ENCODE measurements around the gene MRPL48. TPM values are rescaled to one million over a fixed set of nuclear protein-coding genes. Genes with fewer than 3 reads are reported as not detected.

Gene MRPL48
- total and polyA plus RNA-seq, 2 donors from 2014 or later: 27.5 to 79.3 TPM

DNA sequence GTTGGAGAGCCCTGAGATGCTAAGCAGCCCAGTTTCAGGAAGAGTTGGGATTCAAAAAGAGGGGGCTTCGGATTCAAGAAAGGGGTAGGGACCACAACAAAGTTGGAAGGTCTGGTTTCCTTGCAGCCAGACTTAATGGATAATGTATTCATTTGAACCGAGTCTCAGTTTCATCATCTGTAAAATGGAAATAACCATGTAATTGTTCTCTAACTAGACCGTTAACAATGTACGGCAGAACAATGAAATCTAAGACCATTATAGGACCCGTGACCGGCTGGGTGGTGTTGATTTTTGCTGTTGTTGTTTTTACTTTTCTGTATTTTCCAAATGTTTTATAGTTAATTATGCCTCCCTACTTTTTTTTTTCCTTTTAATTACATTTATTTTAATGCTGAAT, 6.4 kb upstream of the MRPL48 start:
- FAIRE-seq (no peak), DNase-seq (no peak)
- Histone ChIP-seq H3K4me1 (ENCODE audit: control insufficient read depth in 2 of 3, insufficient read depth in 2 of 3, low read depth in 1 of 3, low read length in 3 of 3) (peaks cover 0 to 4% (median 0%) of the 10 kb centered on the region in 3 donors), H3K27ac (ENCODE audit: low read depth in 2 of 2, low read length in 2 of 2) (no peak overlapping the region), H3K9me3 (ENCODE audit: control insufficient read depth in 2 of 3, insufficient read depth in 1 of 3, low read length in 3 of 3) (no peaks in the 10 kb centered on the region), H3K9ac (ENCODE audit: low read length in 3 of 3) (no peak overlapping the region), H3K4me3 (ENCODE audit: low read length in 3 of 3) (no peak overlapping the region), H3K27me3 (ENCODE audit: control insufficient read depth, insufficient read depth, low read length) (no peaks in the 10 kb centered on the region), H3K36me3 (ENCODE audit: control insufficient read depth in 2 of 3, insufficient read depth in 3 of 3, low read length in 3 of 3) (no peaks in the 10 kb centered on the region)
- TF ChIP-seq, protein P1, sequence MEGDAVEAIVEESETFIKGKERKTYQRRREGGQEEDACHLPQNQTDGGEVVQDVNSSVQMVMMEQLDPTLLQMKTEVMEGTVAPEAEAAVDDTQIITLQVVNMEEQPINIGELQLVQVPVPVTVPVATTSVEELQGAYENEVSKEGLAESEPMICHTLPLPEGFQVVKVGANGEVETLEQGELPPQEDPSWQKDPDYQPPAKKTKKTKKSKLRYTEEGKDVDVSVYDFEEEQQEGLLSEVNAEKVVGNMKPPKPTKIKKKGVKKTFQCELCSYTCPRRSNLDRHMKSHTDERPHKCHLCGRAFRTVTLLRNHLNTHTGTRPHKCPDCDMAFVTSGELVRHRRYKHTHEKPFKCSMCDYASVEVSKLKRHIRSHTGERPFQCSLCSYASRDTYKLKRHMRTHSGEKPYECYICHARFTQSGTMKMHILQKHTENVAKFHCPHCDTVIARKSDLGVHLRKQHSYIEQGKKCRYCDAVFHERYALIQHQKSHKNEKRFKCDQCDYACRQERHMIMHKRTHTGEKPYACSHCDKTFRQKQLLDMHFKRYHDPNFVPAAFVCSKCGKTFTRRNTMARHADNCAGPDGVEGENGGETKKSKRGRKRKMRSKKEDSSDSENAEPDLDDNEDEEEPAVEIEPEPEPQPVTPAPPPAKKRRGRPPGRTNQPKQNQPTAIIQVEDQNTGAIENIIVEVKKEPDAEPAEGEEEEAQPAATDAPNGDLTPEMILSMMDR (IDR thresholded peaks at IDR 0.05; ENCODE audit: borderline replicate concordance, extremely low read depth, insufficient read depth): no peak
- intact Hi-C loops (cut with DNase I): no loop called here

DNA sequence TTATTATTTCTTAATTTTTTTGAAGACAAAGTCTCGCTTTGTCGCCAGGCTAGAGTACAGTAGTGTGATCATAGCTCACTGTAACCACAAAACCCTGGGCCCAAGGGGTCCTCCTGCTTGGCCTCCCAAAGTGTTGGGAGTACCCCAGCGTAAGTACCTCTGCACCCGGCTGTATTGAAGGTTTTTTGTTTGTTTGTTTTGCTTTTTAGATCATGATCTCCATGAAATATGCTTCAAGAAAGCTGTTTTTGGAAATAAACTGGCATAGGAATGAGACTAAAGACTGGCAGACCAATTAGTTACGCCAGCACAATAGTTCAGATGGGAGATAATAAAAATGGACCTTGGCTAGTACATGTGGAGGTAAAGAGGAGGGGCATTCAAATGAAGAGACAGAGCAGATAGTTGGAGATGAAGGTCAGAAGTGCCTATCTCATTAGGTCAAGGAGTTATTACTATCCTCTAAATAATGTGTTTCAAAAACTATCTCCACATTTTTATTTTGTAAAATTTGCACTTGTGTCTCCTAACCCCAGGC, 4.1 kb upstream of the MRPL48 start:
- no peak for FAIRE-seq
- intact Hi-C loops (cut with DNase I): no loop called here
- no peaks in the 10 kb centered on the region for H3K36me3 ChIP-seq (ENCODE audit: control insufficient read depth in 2 of 3, insufficient read depth in 3 of 3, low read length in 3 of 3)

DNA sequence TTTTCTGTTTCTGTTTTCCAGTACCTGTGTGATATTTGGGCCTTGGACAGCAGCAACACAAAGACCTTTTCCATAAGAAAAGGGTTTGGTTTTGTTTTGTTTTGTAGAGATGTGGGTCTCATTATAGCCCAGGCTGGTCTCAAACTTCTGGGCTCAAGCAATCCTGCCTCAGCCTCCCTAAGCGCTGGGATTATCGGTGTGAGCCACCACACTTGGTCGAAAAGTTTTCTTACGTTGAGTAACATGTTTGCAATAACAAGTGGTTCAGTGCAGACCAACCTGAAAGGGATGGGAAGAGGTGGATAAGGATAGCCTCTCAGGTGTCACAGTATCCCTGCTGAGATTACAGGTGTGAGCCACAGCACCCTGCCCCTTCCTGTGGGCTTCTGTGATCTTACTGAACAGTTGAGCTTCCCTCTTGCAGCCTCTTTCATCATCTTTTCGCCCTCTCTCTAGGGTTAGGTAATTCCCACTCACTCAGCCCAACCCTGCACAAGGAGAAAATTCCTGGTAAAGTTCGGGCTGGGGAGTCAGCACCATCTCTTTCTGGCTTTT, 3.5 kb upstream of the MRPL48 start:
- no peak for FAIRE-seq
- Histone ChIP-seq H3K9me3 (ENCODE audit: control insufficient read depth in 2 of 3, insufficient read depth in 1 of 3, low read length in 3 of 3) (no peaks in the 10 kb centered on the region), H3K27me3 (ENCODE audit: control insufficient read depth, insufficient read depth, low read length) (no peaks in the 10 kb centered on the region), H3K36me3 (ENCODE audit: control insufficient read depth in 2 of 3, insufficient read depth in 3 of 3, low read length in 3 of 3) (no peaks in the 10 kb centered on the region), H3K9ac (ENCODE audit: low read length in 3 of 3) (no peak overlapping the region), H3K4me1 (ENCODE audit: control insufficient read depth in 2 of 3, insufficient read depth in 2 of 3, low read depth in 1 of 3, low read length in 3 of 3) (peaks cover 0 to 4% (median 0%) of the 10 kb centered on the region in 3 donors), H3K4me3 (ENCODE audit: low read length in 3 of 3) (no peak overlapping the region), H3K27ac (ENCODE audit: low read depth in 2 of 2, low read length in 2 of 2) (no peak overlapping the region)
- TF ChIP-seq, protein P1 (IDR thresholded peaks at IDR 0.05; ENCODE audit: borderline replicate concordance, extremely low read depth, insufficient read depth): no peak
- no peak for DNase-seq
- intact Hi-C loops (cut with DNase I): no loop called here

More for the DNA sequence above, 4.1 kb upstream of the MRPL48 start:
- Histone ChIP-seq H3K4me3 (ENCODE audit: low read length in 3 of 3) (no peak overlapping the region), H3K9me3 (ENCODE audit: control insufficient read depth in 2 of 3, insufficient read depth in 1 of 3, low read length in 3 of 3) (no peaks in the 10 kb centered on the region), H3K4me1 (ENCODE audit: control insufficient read depth in 2 of 3, insufficient read depth in 2 of 3, low read depth in 1 of 3, low read length in 3 of 3) (peaks cover 0 to 4% (median 0%) of the 10 kb centered on the region in 3 donors), H3K9ac (ENCODE audit: low read length in 3 of 3) (no peak overlapping the region), H3K27ac (ENCODE audit: low read depth in 2 of 2, low read length in 2 of 2) (no peak overlapping the region), H3K27me3 (ENCODE audit: control insufficient read depth, insufficient read depth, low read length) (no peaks in the 10 kb centered on the region)
- TF ChIP-seq, protein P1 (IDR thresholded peaks at IDR 0.05; ENCODE audit: borderline replicate concordance, extremely low read depth, insufficient read depth): no peak
- no peak for DNase-seq
